Stimulated activated CD8-positive, alpha-beta memory T cell treated with anti-CD3 and anti-CD28 coated beads, Interleukin-12 subunit alpha, Interleukin-12 subunit beta, amount 100 ng/mL, for 4 hours (primary cell): Measurements from ENCODE around the gene BCL3.

Experiments
- DNase-seq: peaks from one replicate; pipeline ENCODE4 v3.0.0-alpha.2; 2020; ENCODE audit warnings: low read depth

BCL3 gene

GRCh38 chr19:44792281-44792680 lies 43.8 kb downstream of the BCL3 start:
- no peak for DNase-seq

- no peak for DNase-seq
Measured at GRCh38 chr19:44794610-44795009, 46.1 kb downstream of the BCL3 start.

GRCh38 chr19:44795398-44795987 lies 47.0 kb downstream of the BCL3 start:
- DNase-seq: no peak

GRCh38 chr19:44796701-44797115 lies 48.2 kb downstream of the BCL3 start:
- no peak for DNase-seq

GRCh38 chr19:44799627-44800346 lies 51.3 kb downstream of the BCL3 start:
- no peak for DNase-seq

- DNase-seq: peak; percentile 54
Measured at GRCh38 chr19:44800461-44800860, 52.0 kb downstream of the BCL3 start.

- no peak for DNase-seq
Measured at GRCh38 chr19:44803442-44804428, 55.2 kb downstream of the BCL3 start.

- no peak for DNase-seq
Measured at GRCh38 chr19:44806291-44806690, 57.8 kb downstream of the BCL3 start.

- no peak for DNase-seq
Measured at GRCh38 chr19:44807162-44807561, 58.7 kb downstream of the BCL3 start.

GRCh38 chr19:44807652-44808462 lies 59.3 kb downstream of the BCL3 start:
- no peak for DNase-seq

- no peak for DNase-seq
Measured at GRCh38 chr19:44808463-44809371, 60.2 kb downstream of the BCL3 start, which contains the start of gene BCAM. Gene BCAM, plus strand, starts transcription at chr19:44809103. Its CDS starts 22 bp downstream, at chr19:44809125.
